MM.1S (cell line): ENCODE measurements around the gene DZIP1.
"Not testable (repeated sequence)": the region's sequence is repeated elsewhere in the genome, so short reads cannot be mapped to it uniquely, and the experiment has no call there.

ENCODE experiments used
- DNase-seq: peaks from one replicate; pipeline ENCODE4 v3.0.0-alpha.2; 2015
- H2AFZ ChIP-seq: fragments of 300-600 bp; sonication (generic); 2 replicates; pipeline ENCODE4 v1.6.0; 2016; ENCODE audit warnings: antibody characterized with exemption, low read length
- H3F3A ChIP-seq: fragments of 300-600 bp; sonication (generic); 2 replicates; pipeline ENCODE4 v1.6.1; 2016; ENCODE audit warnings: mild to moderate bottlenecking, antibody characterized with exemption, low read length, moderate library complexity, mixed read lengths; ENCODE audit not compliant: insufficient read depth
- H3K27ac ChIP-seq: fragments of 300-600 bp; sonication (generic); 2 replicates; pipeline ENCODE4 v1.5.1; 2016; ENCODE audit warnings: mild to moderate bottlenecking, low read length
- H3K27me3 ChIP-seq: fragments of 300-600 bp; sonication (generic); replicated peaks from 2 replicates; pipeline ENCODE4 v1.6.0; 2016; ENCODE audit warnings: low read length; ENCODE audit not compliant: insufficient read depth
- H3K36me3 ChIP-seq: fragments of 300-600 bp; sonication (generic); replicated peaks from 2 replicates; pipeline ENCODE4 v1.6.1; 2016; ENCODE audit warnings: mild to moderate bottlenecking, low read length, mixed read lengths; ENCODE audit not compliant: insufficient read depth
- H3K4me1 ChIP-seq: fragments of 300-600 bp; sonication (generic); 2 replicates; pipeline ENCODE4 v1.6.1; 2016; ENCODE audit warnings: low read length, mixed read lengths
- H3K4me2 ChIP-seq: fragments of 300-600 bp; sonication (generic); 2 replicates; pipeline ENCODE4 v1.6.0; 2016; ENCODE audit warnings: low read depth, low read length
- H3K4me3 ChIP-seq: fragments of 300-600 bp; sonication (generic); 2 replicates; pipeline ENCODE4 v1.5.1; 2016; ENCODE audit warnings: low read length, mixed read lengths
- H3K79me2 ChIP-seq: fragments of 300-600 bp; sonication (generic); 2 replicates; pipeline ENCODE4 v1.6.1; 2016; ENCODE audit warnings: mixed run types, low read length, mixed read lengths
- H3K9ac ChIP-seq: fragments of 300-600 bp; sonication (generic); 2 replicates; pipeline ENCODE4 v1.6.1; 2016; ENCODE audit warnings: low read length, mixed read lengths
- H3K9me2 ChIP-seq: fragments of 300-600 bp; sonication (generic); replicated peaks from 2 replicates; pipeline ENCODE4 v1.6.1; 2016; ENCODE audit warnings: mild to moderate bottlenecking, low read length, mixed read lengths; ENCODE audit not compliant: insufficient read depth
- H3K9me3 ChIP-seq: fragments of 300-600 bp; sonication (generic); replicated peaks from 2 replicates; pipeline ENCODE4 v1.6.1; 2016; ENCODE audit warnings: mild to moderate bottlenecking, low read length, mixed read lengths; ENCODE audit not compliant: insufficient read depth
- H4K20me1 ChIP-seq: fragments of 300-600 bp; sonication (generic); 2 replicates; pipeline ENCODE4 v1.6.1; 2016; ENCODE audit warnings: mild to moderate bottlenecking, low read length, moderate library complexity, mixed read lengths; ENCODE audit not compliant: insufficient read depth
- EZH2 ChIP-seq: fragments of 300-600 bp; sonication (generic); optimal IDR thresholded peaks from 2 replicates; pipeline ENCODE3; 2017; ENCODE audit warnings: low read depth, mild to moderate bottlenecking, antibody characterized with exemption, low read length, mixed read lengths
- EZH2phosphoT487 ChIP-seq: fragments of 300-600 bp; sonication (generic); IDR thresholded peaks from 2 replicates; pipeline ENCODE4 v1.6.1; 2018; ENCODE audit warnings: antibody characterized with exemption, low read length
- TF ChIP-seq, protein P1 (sequence below): fragments of 300-600 bp; sonication (generic); IDR thresholded peaks from 2 replicates; pipeline ENCODE4 v1.5.1; 2016; ENCODE audit warnings: antibody characterized with exemption, low read length, mixed read lengths

Gene DZIP1, protein sequence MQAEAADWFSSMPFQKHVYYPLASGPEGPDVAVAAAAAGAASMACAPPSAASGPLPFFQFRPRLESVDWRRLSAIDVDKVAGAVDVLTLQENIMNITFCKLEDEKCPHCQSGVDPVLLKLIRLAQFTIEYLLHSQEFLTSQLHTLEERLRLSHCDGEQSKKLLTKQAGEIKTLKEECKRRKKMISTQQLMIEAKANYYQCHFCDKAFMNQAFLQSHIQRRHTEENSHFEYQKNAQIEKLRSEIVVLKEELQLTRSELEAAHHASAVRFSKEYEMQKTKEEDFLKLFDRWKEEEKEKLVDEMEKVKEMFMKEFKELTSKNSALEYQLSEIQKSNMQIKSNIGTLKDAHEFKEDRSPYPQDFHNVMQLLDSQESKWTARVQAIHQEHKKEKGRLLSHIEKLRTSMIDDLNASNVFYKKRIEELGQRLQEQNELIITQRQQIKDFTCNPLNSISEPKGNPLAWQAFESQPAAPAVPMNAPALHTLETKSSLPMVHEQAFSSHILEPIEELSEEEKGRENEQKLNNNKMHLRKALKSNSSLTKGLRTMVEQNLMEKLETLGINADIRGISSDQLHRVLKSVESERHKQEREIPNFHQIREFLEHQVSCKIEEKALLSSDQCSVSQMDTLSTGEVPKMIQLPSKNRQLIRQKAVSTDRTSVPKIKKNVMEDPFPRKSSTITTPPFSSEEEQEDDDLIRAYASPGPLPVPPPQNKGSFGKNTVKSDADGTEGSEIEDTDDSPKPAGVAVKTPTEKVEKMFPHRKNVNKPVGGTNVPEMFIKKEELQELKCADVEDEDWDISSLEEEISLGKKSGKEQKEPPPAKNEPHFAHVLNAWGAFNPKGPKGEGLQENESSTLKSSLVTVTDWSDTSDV

DNA sequence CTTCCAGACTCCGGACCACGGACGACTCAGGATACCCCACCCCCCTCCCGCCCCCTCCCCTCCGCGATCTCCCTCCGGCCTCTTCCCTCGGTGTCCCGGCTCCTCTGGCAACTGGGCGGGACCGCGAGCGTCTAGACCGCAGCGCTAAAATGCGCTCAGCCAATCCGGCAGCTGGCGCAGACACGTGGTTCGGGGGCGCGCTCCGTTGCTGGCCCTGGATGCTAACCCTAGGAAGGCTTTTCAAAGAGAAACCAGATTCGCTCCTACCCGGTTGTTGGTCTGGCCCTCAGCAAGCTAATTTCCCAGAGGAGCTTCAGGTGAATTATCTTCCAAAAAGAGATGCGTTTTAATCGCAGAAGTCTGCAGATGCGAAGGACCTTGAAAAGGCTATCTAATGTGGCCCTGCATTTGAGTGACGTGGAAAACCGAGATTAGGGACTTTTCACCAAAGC is at the start of gene DZIP1:
Gene DZIP1 (minus strand): TSS at position 106 of the 452 bp plus-strand sequence. CDS start 2,677 bp downstream, outside the sequence.
- H3K79me2 ChIP-seq = no peaks in the 10 kb centered on the region
- no peak for TF ChIP-seq EZH2
- no peak for TF ChIP-seq EZH2phosphoT487
- TF ChIP-seq, protein P1, sequence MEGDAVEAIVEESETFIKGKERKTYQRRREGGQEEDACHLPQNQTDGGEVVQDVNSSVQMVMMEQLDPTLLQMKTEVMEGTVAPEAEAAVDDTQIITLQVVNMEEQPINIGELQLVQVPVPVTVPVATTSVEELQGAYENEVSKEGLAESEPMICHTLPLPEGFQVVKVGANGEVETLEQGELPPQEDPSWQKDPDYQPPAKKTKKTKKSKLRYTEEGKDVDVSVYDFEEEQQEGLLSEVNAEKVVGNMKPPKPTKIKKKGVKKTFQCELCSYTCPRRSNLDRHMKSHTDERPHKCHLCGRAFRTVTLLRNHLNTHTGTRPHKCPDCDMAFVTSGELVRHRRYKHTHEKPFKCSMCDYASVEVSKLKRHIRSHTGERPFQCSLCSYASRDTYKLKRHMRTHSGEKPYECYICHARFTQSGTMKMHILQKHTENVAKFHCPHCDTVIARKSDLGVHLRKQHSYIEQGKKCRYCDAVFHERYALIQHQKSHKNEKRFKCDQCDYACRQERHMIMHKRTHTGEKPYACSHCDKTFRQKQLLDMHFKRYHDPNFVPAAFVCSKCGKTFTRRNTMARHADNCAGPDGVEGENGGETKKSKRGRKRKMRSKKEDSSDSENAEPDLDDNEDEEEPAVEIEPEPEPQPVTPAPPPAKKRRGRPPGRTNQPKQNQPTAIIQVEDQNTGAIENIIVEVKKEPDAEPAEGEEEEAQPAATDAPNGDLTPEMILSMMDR = no peak
- H4K20me1 ChIP-seq = no peaks in the 10 kb centered on the region
- H3K9me2 ChIP-seq = no peaks in the 10 kb centered on the region
- H3K4me3 ChIP-seq = peak within 1 kb of the TSS; percentile 52
- no peaks in the 10 kb centered on the region for H3K9me3 ChIP-seq
- peak within 1 kb of the TSS; percentile 80 for H2AFZ ChIP-seq
- no peak within 1 kb of the TSS for H3K9ac ChIP-seq
- peak; percentile 38 for DNase-seq
- H3K27me3 ChIP-seq = peaks cover 12% of the 10 kb centered on the region
- H3K4me2 ChIP-seq = peak within 1 kb of the TSS; percentile 95
- H3K36me3 ChIP-seq = no peaks in the 10 kb centered on the region
- H3K27ac ChIP-seq = no peak within 1 kb of the TSS
- no peaks in the 10 kb centered on the region for H3F3A ChIP-seq
- no peaks in the 10 kb centered on the region for H3K4me1 ChIP-seq

DNA sequence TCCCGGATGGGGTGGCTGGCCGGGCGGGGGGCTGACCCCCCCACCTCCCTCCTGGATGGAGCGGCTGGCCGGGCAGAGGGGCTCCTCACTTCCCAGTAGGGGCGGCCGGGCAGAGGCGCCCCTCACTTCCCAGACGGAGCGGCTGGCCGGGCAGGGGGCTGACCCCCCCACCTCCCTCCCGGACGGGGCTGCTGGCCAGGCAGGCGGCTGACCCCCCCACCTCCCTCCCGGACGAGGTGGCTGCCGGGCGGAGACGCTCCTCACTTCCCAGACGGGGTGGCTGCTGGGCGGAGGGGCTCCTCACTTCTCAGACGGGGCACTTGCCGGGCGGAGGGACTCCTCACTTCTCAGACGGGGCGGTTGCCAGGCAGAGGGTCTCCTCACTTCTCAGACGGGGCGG is 46.5 kb upstream of the DZIP1 start:
- H3K4me1 ChIP-seq = peaks cover 11% of the 10 kb centered on the region; the same call in 1 of the 2 replicates
- H3K79me2 ChIP-seq = peaks cover 39% of the 10 kb centered on the region
- not testable (repeated sequence) for H3K9me2 ChIP-seq, H3K9me3 ChIP-seq, DNase-seq, H3K36me3 ChIP-seq, H3K9ac ChIP-seq, H3K27ac ChIP-seq, H2AFZ ChIP-seq, H3K4me3 ChIP-seq, H4K20me1 ChIP-seq, H3K27me3 ChIP-seq, H3K4me2 ChIP-seq, H3F3A ChIP-seq

DNA sequence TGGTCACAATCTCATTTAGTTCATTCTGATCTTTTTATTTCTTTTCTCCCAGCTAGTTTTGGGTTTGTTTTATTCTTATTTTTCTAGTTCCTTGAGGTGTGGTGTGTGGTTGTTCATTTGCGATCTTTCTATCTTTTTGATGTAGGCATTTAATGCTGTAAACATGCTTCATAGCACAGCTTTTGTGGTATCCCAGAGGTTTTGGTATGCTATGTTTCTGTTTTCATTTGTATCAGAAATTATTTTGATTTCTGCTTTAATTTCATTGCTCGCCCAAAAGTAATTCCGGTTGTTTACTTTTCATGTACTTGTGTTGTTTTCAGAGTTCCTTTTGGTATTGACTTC is 45.0 kb upstream of the DZIP1 start:
- TF ChIP-seq, protein P1 = no peak
- TF ChIP-seq EZH2phosphoT487 = no peak
- Histone ChIP-seq H3K4me2 (no peak overlapping the region), H3K9ac (no peak overlapping the region), H3K79me2 (peaks cover 54% of the 10 kb centered on the region), H4K20me1 (no peaks in the 10 kb centered on the region), H3K27ac (no peak overlapping the region), H3K9me3 (no peaks in the 10 kb centered on the region), H3K9me2 (no peaks in the 10 kb centered on the region), H3K4me3 (no peak overlapping the region), H3K36me3 (no peaks in the 10 kb centered on the region), H2AFZ (no peak overlapping the region), H3F3A (no peaks in the 10 kb centered on the region), H3K4me1 (peaks cover 11% of the 10 kb centered on the region; the same call in 1 of the 2 replicates), H3K27me3 (no peaks in the 10 kb centered on the region)
- DNase-seq = no peak

DNA sequence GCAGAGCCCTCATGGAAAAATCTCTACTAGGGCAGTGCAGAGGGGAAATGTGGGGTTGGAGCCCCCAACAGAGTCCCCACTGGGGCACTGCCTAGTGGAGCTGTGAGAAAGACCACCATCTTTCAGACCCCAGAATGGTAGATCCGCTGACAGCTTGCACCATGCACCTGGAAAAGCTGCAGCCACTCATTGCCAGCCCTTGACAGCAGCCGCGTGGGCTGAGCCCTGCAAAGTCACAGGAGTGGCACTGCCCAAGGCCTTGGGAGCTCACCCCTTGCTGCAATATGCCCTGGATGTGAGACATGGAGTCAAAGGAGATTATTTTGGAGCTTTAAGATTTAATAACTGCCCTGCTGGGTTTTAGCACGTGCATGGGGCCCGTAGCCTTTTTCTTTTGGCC is 40.5 kb upstream of the DZIP1 start:
- H3K9me2 ChIP-seq, H3K27me3 ChIP-seq, H2AFZ ChIP-seq, H4K20me1 ChIP-seq, H3F3A ChIP-seq, H3K4me2 ChIP-seq, DNase-seq, H3K27ac ChIP-seq, H3K9me3 ChIP-seq, H3K4me3 ChIP-seq, H3K9ac ChIP-seq: not testable (repeated sequence)
- peaks cover 11% of the 10 kb centered on the region; the same call in 1 of the 2 replicates for H3K4me1 ChIP-seq
- H3K36me3 ChIP-seq = peaks cover 13% of the 10 kb centered on the region; the same call in 1 of the 2 replicates
- peaks cover 100% of the 10 kb centered on the region for H3K79me2 ChIP-seq
